Muscle layer of colon (tissue), 2 donors: ENCODE data around the gene MANEAL.

Source experiments
- H3K27ac ChIP-seq: one replicate; pipeline ENCODE4 v1.7.0; 2013; ENCODE audit warnings: low read depth, mild to moderate bottlenecking, low read length, moderate library complexity
- H3K27me3 ChIP-seq, 2 donors: one replicate each; pipeline ENCODE4 v1.7.0; 2013; ENCODE audit warnings: low read length in 2 of 2, mild to moderate bottlenecking in 2 of 2; ENCODE audit not compliant: insufficient read depth in 2 of 2, control insufficient read depth in 1 of 2
- H3K36me3 ChIP-seq: one replicate; pipeline ENCODE4 v1.7.0; 2013; ENCODE audit warnings: mild to moderate bottlenecking, low read length; ENCODE audit not compliant: insufficient read depth
- H3K4me1 ChIP-seq: one replicate; pipeline ENCODE4 v1.7.0; 2013; ENCODE audit warnings: mild to moderate bottlenecking, low read length; ENCODE audit not compliant: insufficient read depth
- H3K4me3 ChIP-seq, 2 donors: one replicate each; pipeline ENCODE4 v1.7.0; 2013; ENCODE audit warnings: low read length in 2 of 2, low read depth in 1 of 2, mild to moderate bottlenecking in 1 of 2, moderate library complexity in 1 of 2
- H3K9ac ChIP-seq: one replicate; pipeline ENCODE4 v1.7.0; 2013; ENCODE audit warnings: low read length
- H3K9me3 ChIP-seq: one replicate; pipeline ENCODE4 v1.7.0; 2013; ENCODE audit warnings: mild to moderate bottlenecking, low read length
- donor health status: abdominal sarcoma.
- donor health status: Adenocarcinoma of cecum.

Gene MANEAL

GRCh38 chr1:37794372-37795339 lies 1.0 kb downstream of the MANEAL start:
- Histone ChIP-seq H3K4me3 (peak overlapping the region in 1 of 2 donors; percentile 31), H3K9me3 (no peaks in the 10 kb centered on the region), H3K4me1 (peaks cover 12% of the 10 kb centered on the region), H3K36me3 (peaks cover 3% of the 10 kb centered on the region), H3K9ac (no peak overlapping the region), H3K27me3 (peaks cover 0 to 5% of the 10 kb centered on the region in 2 donors), H3K27ac (no peak overlapping the region)

- Histone ChIP-seq H3K9ac (no peak overlapping the region), H3K9me3 (no peaks in the 10 kb centered on the region), H3K36me3 (peaks cover 11% of the 10 kb centered on the region), H3K4me3 (peak overlapping the region in 1 of 2 donors; percentile 31), H3K27ac (no peak overlapping the region), H3K4me1 (peaks cover 12% of the 10 kb centered on the region), H3K27me3 (peaks cover 0 to 5% of the 10 kb centered on the region in 2 donors)
These were observed 1.9 kb downstream of the MANEAL start for GRCh38 chr1:37795340-37796125.

- no peak overlapping the region for H3K27ac ChIP-seq
- H3K4me1 ChIP-seq, result peaks cover 12% of the 10 kb centered on the region
- peaks cover 16% of the 10 kb centered on the region for H3K36me3 ChIP-seq
- H3K9ac ChIP-seq, result no peak overlapping the region
- no peak overlapping the region for H3K4me3 ChIP-seq
- peaks cover 0 to 4% of the 10 kb centered on the region in 2 donors for H3K27me3 ChIP-seq
- no peaks in the 10 kb centered on the region for H3K9me3 ChIP-seq
These were observed 4.2 kb downstream of the MANEAL start for GRCh38 chr1:37797750-37798345.

- no peak overlapping the region for H3K4me3 ChIP-seq
- H3K36me3 ChIP-seq, result peaks cover 51% of the 10 kb centered on the region
- no peak overlapping the region for H3K27ac ChIP-seq
- H3K27me3 ChIP-seq, result no peaks in the 10 kb centered on the region
- H3K4me1 ChIP-seq, result peaks cover 12% of the 10 kb centered on the region
- no peak overlapping the region for H3K9ac ChIP-seq
- H3K9me3 ChIP-seq, result no peaks in the 10 kb centered on the region
These were observed 8.8 kb downstream of the MANEAL start for GRCh38 chr1:37802439-37802838.

GRCh38 chr1:37807220-37807554 lies 13.5 kb downstream of the MANEAL start:
- Histone ChIP-seq H3K27ac (peak overlapping the region; percentile 64), H3K36me3 (peaks cover 44% of the 10 kb centered on the region), H3K9ac (peak overlapping the region; percentile 80), H3K4me1 (peaks cover 24% of the 10 kb centered on the region), H3K27me3 (no peaks in the 10 kb centered on the region), H3K9me3 (no peaks in the 10 kb centered on the region), H3K4me3 (peak overlapping the region; percentile 63 to 66)

- Histone ChIP-seq H3K27ac (peak within 1 kb of the TSS; percentile 64), H3K4me3 (peak within 1 kb of the TSS; percentile 63 to 67), H3K4me1 (peaks cover 24% of the 10 kb centered on the region), H3K27me3 (no peaks in the 10 kb centered on the region), H3K36me3 (peaks cover 39% of the 10 kb centered on the region), H3K9ac (peak within 1 kb of the TSS; percentile 80), H3K9me3 (no peaks in the 10 kb centered on the region)
These were observed 14.1 kb downstream of the MANEAL start, which contains the start of the genes C1orf122 and YRDC for GRCh38 chr1:37807555-37808368. C1orf122 (plus strand) TSS chr1:37807790; CDS start chr1:37808405, 615 bp downstream. YRDC (minus strand) TSS chr1:37808208; CDS start chr1:37808180, 28 bp downstream.

- H3K9me3 ChIP-seq, result no peaks in the 10 kb centered on the region
- peaks cover 24% of the 10 kb centered on the region for H3K4me1 ChIP-seq
- peak overlapping the region; percentile 62 for H3K27ac ChIP-seq
- H3K4me3 ChIP-seq, result peak overlapping the region; percentile 63 to 67
- peak overlapping the region; percentile 63 for H3K9ac ChIP-seq
- no peaks in the 10 kb centered on the region for H3K27me3 ChIP-seq
- H3K36me3 ChIP-seq, result peaks cover 31% of the 10 kb centered on the region
These were observed 15.0 kb downstream of the MANEAL start for GRCh38 chr1:37808369-37809319.

- Histone ChIP-seq H3K27me3 (no peaks in the 10 kb centered on the region), H3K27ac (no peak overlapping the region), H3K4me3 (no peak overlapping the region), H3K36me3 (peaks cover 23% of the 10 kb centered on the region), H3K9me3 (no peaks in the 10 kb centered on the region), H3K4me1 (peaks cover 24% of the 10 kb centered on the region), H3K9ac (no peak overlapping the region)
These were observed 16.3 kb downstream of the MANEAL start for GRCh38 chr1:37809942-37810341.

GRCh38 chr1:37811027-37811655 lies 17.5 kb downstream of the MANEAL start:
- H3K4me3 ChIP-seq, result no peak overlapping the region
- H3K9ac ChIP-seq, result no peak overlapping the region
- H3K4me1 ChIP-seq, result peaks cover 24% of the 10 kb centered on the region
- H3K9me3 ChIP-seq, result no peaks in the 10 kb centered on the region
- H3K27ac ChIP-seq, result no peak overlapping the region
- peaks cover 25% of the 10 kb centered on the region for H3K36me3 ChIP-seq
- no peaks in the 10 kb centered on the region for H3K27me3 ChIP-seq
